ENCODE measurements around the gene PLEKHN1. TPM values are rescaled to one million over a fixed set of nuclear protein-coding genes. Genes with fewer than 3 reads are reported as not detected.

The PLEKHN1 gene
- total RNA-seq, 1 donor from 2014 or later, result 1.6 TPM

- Histone ChIP-seq H3K36me3 (ENCODE audit: control insufficient read depth, insufficient read depth, low read length) (no peaks in the 10 kb centered on the region), H3K4me3 (ENCODE audit: low read depth, low read length) (no peak overlapping the region), H3K27me3 (ENCODE audit: control insufficient read depth, insufficient read depth, low read length) (peaks cover 38% of the 10 kb centered on the region)
- FAIRE-seq (no peak), DNase-seq (ENCODE audit: low read depth) (no peak)
- TF ChIP-seq CTCF (IDR thresholded peaks at IDR 0.05; ENCODE audit: insufficient read depth, low read length, severe bottlenecking), result no peak
These were observed 28.8 kb upstream of the PLEKHN1 start for GRCh38 chr1:937521-937920.

GRCh38 chr1:938088-938683 is 28.1 kb upstream of the PLEKHN1 start:
- peak; percentile 89 for TF ChIP-seq CTCF (IDR thresholded peaks at IDR 0.05; ENCODE audit: insufficient read depth, low read length, severe bottlenecking)
- FAIRE-seq (no peak), DNase-seq (ENCODE audit: low read depth) (peak; percentile 25)
- Histone ChIP-seq H3K27me3 (ENCODE audit: control insufficient read depth, insufficient read depth, low read length) (peaks cover 34% of the 10 kb centered on the region), H3K4me3 (ENCODE audit: low read depth, low read length) (no peak overlapping the region), H3K36me3 (ENCODE audit: control insufficient read depth, insufficient read depth, low read length) (no peaks in the 10 kb centered on the region)

GRCh38 chr1:938711-939489 is 27.4 kb upstream of the PLEKHN1 start:
- TF ChIP-seq CTCF (IDR thresholded peaks at IDR 0.05; ENCODE audit: insufficient read depth, low read length, severe bottlenecking), result no peak
- H3K27me3 ChIP-seq (ENCODE audit: control insufficient read depth, insufficient read depth, low read length), result peaks cover 29% of the 10 kb centered on the region
- no peak overlapping the region for H3K4me3 ChIP-seq (ENCODE audit: low read depth, low read length)
- DNase-seq (ENCODE audit: low read depth), result no peak
- H3K36me3 ChIP-seq (ENCODE audit: control insufficient read depth, insufficient read depth, low read length), result no peaks in the 10 kb centered on the region
- no peak for FAIRE-seq

- Histone ChIP-seq H3K27me3 (ENCODE audit: control insufficient read depth, insufficient read depth, low read length) (peaks cover 29% of the 10 kb centered on the region), H3K4me3 (ENCODE audit: low read depth, low read length) (no peak overlapping the region), H3K36me3 (ENCODE audit: control insufficient read depth, insufficient read depth, low read length) (no peaks in the 10 kb centered on the region)
- TF ChIP-seq CTCF (IDR thresholded peaks at IDR 0.05; ENCODE audit: insufficient read depth, low read length, severe bottlenecking), result no peak
- DNase-seq (ENCODE audit: low read depth) (no peak), FAIRE-seq (no peak)
These were observed 26.7 kb upstream of the PLEKHN1 start for GRCh38 chr1:939511-940106.

- peaks cover 23% of the 10 kb centered on the region for H3K27me3 ChIP-seq (ENCODE audit: control insufficient read depth, insufficient read depth, low read length)
- peak overlapping the region; percentile 25 for H3K4me3 ChIP-seq (ENCODE audit: low read depth, low read length)
- FAIRE-seq (no peak), DNase-seq (ENCODE audit: low read depth) (no peak)
- H3K36me3 ChIP-seq (ENCODE audit: control insufficient read depth, insufficient read depth, low read length), result no peaks in the 10 kb centered on the region
- no peak for TF ChIP-seq CTCF (IDR thresholded peaks at IDR 0.05; ENCODE audit: insufficient read depth, low read length, severe bottlenecking)
These were observed 25.9 kb upstream of the PLEKHN1 start for GRCh38 chr1:940107-941014.

Measured in bronchial epithelial cell (primary cell).